22Rv1 (cell line): Measurements from ENCODE around the gene SSU72.

Source experiments
- ZFX ChIP-seq: fragments of 450-650 bp; IDR thresholded peaks from 2 replicates; pipeline ENCODE4 v1.6.1; 2017; ENCODE audit warnings: antibody characterized with exemption, borderline replicate concordance
- TF ChIP-seq, protein P1 (sequence below): fragments of 450-650 bp; IDR thresholded peaks from 2 replicates; pipeline ENCODE4 v1.5.1; 2017; ENCODE audit warnings: mild to moderate bottlenecking

GRCh38 chr1:1507305-1507704, 67.4 kb downstream of the SSU72 start:
- TF ChIP-seq, protein P1, sequence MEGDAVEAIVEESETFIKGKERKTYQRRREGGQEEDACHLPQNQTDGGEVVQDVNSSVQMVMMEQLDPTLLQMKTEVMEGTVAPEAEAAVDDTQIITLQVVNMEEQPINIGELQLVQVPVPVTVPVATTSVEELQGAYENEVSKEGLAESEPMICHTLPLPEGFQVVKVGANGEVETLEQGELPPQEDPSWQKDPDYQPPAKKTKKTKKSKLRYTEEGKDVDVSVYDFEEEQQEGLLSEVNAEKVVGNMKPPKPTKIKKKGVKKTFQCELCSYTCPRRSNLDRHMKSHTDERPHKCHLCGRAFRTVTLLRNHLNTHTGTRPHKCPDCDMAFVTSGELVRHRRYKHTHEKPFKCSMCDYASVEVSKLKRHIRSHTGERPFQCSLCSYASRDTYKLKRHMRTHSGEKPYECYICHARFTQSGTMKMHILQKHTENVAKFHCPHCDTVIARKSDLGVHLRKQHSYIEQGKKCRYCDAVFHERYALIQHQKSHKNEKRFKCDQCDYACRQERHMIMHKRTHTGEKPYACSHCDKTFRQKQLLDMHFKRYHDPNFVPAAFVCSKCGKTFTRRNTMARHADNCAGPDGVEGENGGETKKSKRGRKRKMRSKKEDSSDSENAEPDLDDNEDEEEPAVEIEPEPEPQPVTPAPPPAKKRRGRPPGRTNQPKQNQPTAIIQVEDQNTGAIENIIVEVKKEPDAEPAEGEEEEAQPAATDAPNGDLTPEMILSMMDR = no peak
- no peak for TF ChIP-seq ZFX
